ENCODE results near the gene ZNF740. TPM values are rescaled to one million over a fixed set of nuclear protein-coding genes. Genes with fewer than 3 reads are reported as not detected.
"Not testable (repeated sequence)": the region's sequence is repeated elsewhere in the genome, so short reads cannot be mapped to it uniquely, and the experiment has no call there.

ZNF740 gene
- total RNA-seq, 1 experiment from 2014 or later = 65.8 TPM

GRCh38 chr12:53161119-53161911, 19.2 kb upstream of the ZNF740 start:
- Histone ChIP-seq H3K4me1 (replicated peaks; ENCODE audit: insufficient read depth) (no peaks in the 10 kb centered on the region; the same call in 1 of the 2 replicates), H3K4me2 (no peak overlapping the region), H3K9me2 (ENCODE audit: insufficient read depth) (no peaks in the 10 kb centered on the region; the same call in 1 of the 2 replicates), H3K79me2 (ENCODE audit: low read depth) (no peaks in the 10 kb centered on the region), H3K9me3 (ENCODE audit: insufficient read depth, low read depth) (no peaks in the 10 kb centered on the region), H3K27ac (no peak overlapping the region), H4K20me1 (ENCODE audit: insufficient read depth) (no peaks in the 10 kb centered on the region), H3K4me3 (no peak overlapping the region), H2AFZ (no peak overlapping the region), H3F3A (ENCODE audit: insufficient read depth, low read depth) (no peaks in the 10 kb centered on the region; the same call in 1 of the 2 replicates), H3K27me3 (ENCODE audit: insufficient read depth, low read depth) (no peaks in the 10 kb centered on the region), H3K36me3 (ENCODE audit: low read depth) (no peaks in the 10 kb centered on the region)
- DNase-seq = no peak
- ChIA-PET POLR2A (ENCODE audit: unreplicated experiment) (interaction anchor here (0.6 kb wide), 1 partner anchor 96 kb away, joined by 3 read pairs; no protein-coding TSS in a partner anchor), CTCF (interaction anchor here (0.6 to 1.0 kb wide), 4 partner anchors 57 to 260 kb away, joined by 3 to 6 read pairs (median 3); no protein-coding TSS in a partner anchor)
- BruUV-seq (replicated peaks) = no TSS peak
- intact Hi-C loops (cut with micrococcal nuclease; ENCODE audit: unreplicated experiment) = no loop called here
- TF ChIP-seq EZH2 (IDR thresholded peaks at IDR 0.05; ENCODE audit: low read depth) (no peak), CTCF (conservative IDR thresholded peaks at IDR 0.05) (no peak)

GRCh38 chr12:53163008-53163407, 17.5 kb upstream of the ZNF740 start:
- BruUV-seq (replicated peaks); H3K9me2 ChIP-seq (ENCODE audit: insufficient read depth); H3K4me1 ChIP-seq (replicated peaks; ENCODE audit: insufficient read depth); H4K20me1 ChIP-seq (ENCODE audit: insufficient read depth); intact Hi-C loops (cut with micrococcal nuclease; ENCODE audit: unreplicated experiment); H2AFZ ChIP-seq; H3K36me3 ChIP-seq (ENCODE audit: low read depth); H3K27ac ChIP-seq; H3F3A ChIP-seq (ENCODE audit: insufficient read depth, low read depth); H3K27me3 ChIP-seq (ENCODE audit: insufficient read depth, low read depth); H3K9me3 ChIP-seq (ENCODE audit: insufficient read depth, low read depth); CTCF ChIA-PET; H3K4me3 ChIP-seq; H3K4me2 ChIP-seq; DNase-seq; H3K79me2 ChIP-seq (ENCODE audit: low read depth): not testable (repeated sequence)
- POLR2A ChIA-PET (ENCODE audit: unreplicated experiment) = interaction anchor here (0.5 kb wide), 1 partner anchor 501 kb away, joined by 3 read pairs; no protein-coding TSS in a partner anchor

GRCh38 chr12:53166837-53167236, 13.7 kb upstream of the ZNF740 start:
- Histone ChIP-seq H3K4me1 (replicated peaks; ENCODE audit: insufficient read depth) (0 out of 2 replicates have a peak, but pooled peaks cover 7% of the 10 kb centered on the region), H3K4me2 (no peak overlapping the region), H3K36me3 (ENCODE audit: low read depth) (no peaks in the 10 kb centered on the region), H3K9me3 (ENCODE audit: insufficient read depth, low read depth) (no peaks in the 10 kb centered on the region), H3F3A (ENCODE audit: insufficient read depth, low read depth) (no peaks in the 10 kb centered on the region), H3K27me3 (ENCODE audit: insufficient read depth, low read depth) (no peaks in the 10 kb centered on the region), H3K4me3 (no peak overlapping the region), H4K20me1 (ENCODE audit: insufficient read depth) (no peaks in the 10 kb centered on the region), H3K27ac (no peak overlapping the region), H3K9me2 (ENCODE audit: insufficient read depth) (no peaks in the 10 kb centered on the region; the same call in 1 of the 2 replicates), H3K79me2 (ENCODE audit: low read depth) (no peaks in the 10 kb centered on the region), H2AFZ (no peak overlapping the region)
- CTCF ChIA-PET = no interaction called here
- intact Hi-C loops (cut with micrococcal nuclease; ENCODE audit: unreplicated experiment) = no loop called here
- TF ChIP-seq CTCF (conservative IDR thresholded peaks at IDR 0.05) (no peak), EZH2 (IDR thresholded peaks at IDR 0.05; ENCODE audit: low read depth) (no peak)
- no TSS peak for BruUV-seq (replicated peaks)
- peak in 1 of 2 experiments; percentile 48 for DNase-seq
- POLR2A ChIA-PET (ENCODE audit: unreplicated experiment) = no interaction called here

All from PC-9 (cell line).